Hepatocyte (in vitro differentiated cells): Measurements from ENCODE around the gene HOXD9.

Source experiments
- CTCF ChIP-seq: fragments of 200-600 bp; sonication (generic); IDR thresholded peaks from 2 replicates; pipeline ENCODE4 v1.5.1; 2016; ENCODE audit warnings: antibody characterized with exemption, mild to moderate bottlenecking; ENCODE audit not compliant: poor library complexity
- EZH2 ChIP-seq: fragments of 200-600 bp; sonication (generic); IDR thresholded peaks from 2 replicates; pipeline ENCODE4 v1.6.1; 2016; ENCODE audit warnings: antibody characterized with exemption, mild to moderate bottlenecking, borderline replicate concordance
- EZH2phosphoT487 ChIP-seq: fragments of 200-600 bp; sonication (generic); IDR thresholded peaks from one replicate; pipeline ENCODE4 v1.6.1; 2018; ENCODE audit warnings: antibody characterized with exemption, mild to moderate bottlenecking, low read depth, moderate library complexity; ENCODE audit not compliant: unreplicated experiment, severe bottlenecking

- TF ChIP-seq CTCF (no peak), EZH2phosphoT487 (no peak), EZH2 (no peak)
These were observed 50.5 kb downstream of the HOXD9 start for GRCh38 chr2:176172895-176173566.
